Prostate gland (tissue), 2 donors: ENCODE data around the gene ROBO1. TPM values are rescaled to one million over a fixed set of nuclear protein-coding genes. Genes with fewer than 3 reads are reported as not detected.
A peak's percentile ranks its signal among the peaks of the same experiment; 100 is the strongest.

Experiments
- DNase-seq: peaks from one replicate; pipeline ENCODE4 v3.0.0-alpha.2; 2019; ENCODE audit warnings: low spot score
- H3K27ac ChIP-seq, 2 donors: fragments of 200-600 bp; sonication (generic); 2 replicates each; pipeline ENCODE4 v1.5.1; 2017 to 2019
- H3K27me3 ChIP-seq: fragments of 200-600 bp; sonication (generic); replicated peaks from 2 replicates; pipeline ENCODE4 v1.5.1; 2019; ENCODE audit not compliant: insufficient read depth
- H3K36me3 ChIP-seq, 2 donors: fragments of 200-600 bp; sonication (generic); 1 replicate in 1 of 2; 2 replicates in 1 of 2; pipeline versions ENCODE4 v1.5.1 to v1.8.1; 2017 to 2019
- H3K4me1 ChIP-seq: fragments of 200-600 bp; sonication (generic); replicated peaks from 2 replicates; pipeline ENCODE4 v1.5.1; 2019
- H3K4me3 ChIP-seq, 2 donors: fragments of 200-600 bp; sonication (generic); 2 replicates each; pipeline ENCODE4 v1.5.1; 2017 to 2019
- H3K9me3 ChIP-seq: fragments of 200-600 bp; sonication (generic); 2 replicates; pipeline ENCODE4 v1.5.1; 2017
- CTCF ChIP-seq, 4 experiments: fragments of 200-600 bp in 2 of 4; fragments of 450-650 bp in 2 of 4; sonication (generic) in 2 of 4; IDR thresholded peaks; 1 replicate in 3 of 4; 2 replicates in 1 of 4; pipeline ENCODE4 v1.5.1; 2016 to 2019; ENCODE audit warnings: antibody characterized with exemption in 4 of 4, mild to moderate bottlenecking in 2 of 4, moderate library complexity in 2 of 4
- POLR2A ChIP-seq: fragments of 450-650 bp; IDR thresholded peaks from one replicate; pipeline ENCODE4 v1.6.1; 2016; ENCODE audit warnings: antibody characterized with exemption, mild to moderate bottlenecking
- POLR2AphosphoS5 ChIP-seq: sonication (generic); formaldehyde crosslinking; IDR thresholded peaks from one replicate; pipeline ENCODE4 v1.6.1; 2017; ENCODE audit warnings: antibody characterized with exemption
- WGBS: methylation state at CpG from one replicate; pipeline ENCODE4 v1.1.5; 2018; 5-methylcytosine and 5-hydroxymethylcytosine counted together
- intact Hi-C: fragments of 100-400 bp; cut with DNase I; formaldehyde crosslinking; loops from one replicate; pipeline ENCODE4 v1.14.2; 2022
- total RNA-seq, 2 donors: library from RNA; depleted of rRNA; stranded (reverse); fragments of >200 nt; gene quantifications; one replicate each; pipeline ENCODE4 v1.1.0, GENCODE V29; 2016

The ROBO1 gene
- total RNA-seq, 2 donors from 2014 or later = 37.6 to 50.8 TPM

GRCh38 chr3:79170021-79170420 lies 597.8 kb downstream of the ROBO1 start:
- no peak for TF ChIP-seq CTCF (IDR thresholded peaks at IDR 0.05)
- TF ChIP-seq POLR2A = no peak
- H3K4me1 ChIP-seq = no peaks in the 10 kb centered on the region
- 97% methylated on average over 1 of the region's 1 CpG for WGBS
- H3K4me3 ChIP-seq = no peak overlapping the region
- H3K9me3 ChIP-seq = no peaks in the 10 kb centered on the region
- intact Hi-C loops = no loop called here
- H3K27me3 ChIP-seq = no peaks in the 10 kb centered on the region
- DNase-seq = no peak
- H3K27ac ChIP-seq = no peak overlapping the region
- H3K36me3 ChIP-seq = no peaks in the 10 kb centered on the region

DNA sequence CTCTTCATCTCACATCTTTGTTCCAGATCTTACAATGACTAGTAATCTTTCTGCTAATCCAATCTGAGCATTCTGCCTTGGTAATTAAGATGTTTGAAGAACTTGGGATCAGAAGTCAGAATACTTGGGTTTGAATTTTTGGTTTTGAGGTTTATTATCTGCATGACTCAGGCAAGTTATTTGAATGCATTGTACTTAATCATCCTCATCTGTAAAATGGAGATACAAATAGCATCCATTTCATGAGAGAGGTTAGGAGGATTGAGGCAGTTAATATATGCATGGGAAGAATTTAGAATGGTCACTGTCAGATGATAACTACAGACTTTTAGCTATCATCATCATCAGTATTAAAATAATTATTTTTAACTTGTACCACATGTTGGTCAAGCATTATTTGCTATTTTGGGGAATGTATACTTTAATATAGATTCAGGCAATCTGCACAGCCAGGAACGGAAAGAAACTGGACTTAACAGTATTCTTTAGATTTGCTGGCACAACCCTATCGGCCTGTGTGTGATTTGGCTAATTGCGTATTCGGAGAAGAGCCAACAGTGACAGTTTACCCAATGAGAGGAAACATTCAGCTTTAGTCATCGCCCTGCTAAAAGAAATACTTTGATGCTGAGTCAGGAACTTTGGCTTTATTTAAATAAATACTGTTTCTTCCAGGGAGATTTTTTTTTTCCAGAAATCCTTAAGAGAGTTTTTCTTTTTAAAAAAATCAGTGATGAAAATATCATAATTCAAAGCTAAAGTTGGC lies 600.0 kb downstream of the ROBO1 start:
- intact Hi-C loops = no loop called here
- H3K9me3 ChIP-seq = no peaks in the 10 kb centered on the region
- no peaks in the 10 kb centered on the region for H3K27me3 ChIP-seq
- H3K4me1 ChIP-seq = no peaks in the 10 kb centered on the region
- H3K4me3 ChIP-seq = no peak overlapping the region
- TF ChIP-seq POLR2AphosphoS5 = no peak
- TF ChIP-seq POLR2A = no peak
- TF ChIP-seq CTCF (IDR thresholded peaks at IDR 0.05) = no peak
- H3K36me3 ChIP-seq = no peaks in the 10 kb centered on the region
- WGBS = 42% methylated on average over 5 of the region's 5 CpGs
- DNase-seq = peak; percentile 13
- no peak overlapping the region for H3K27ac ChIP-seq

GRCh38 chr3:79162653-79163052 lies 605.1 kb downstream of the ROBO1 start:
- Histone ChIP-seq H3K27me3 (no peaks in the 10 kb centered on the region), H3K9me3 (no peaks in the 10 kb centered on the region), H3K4me1 (no peaks in the 10 kb centered on the region), H3K27ac (no peak overlapping the region), H3K36me3 (no peaks in the 10 kb centered on the region), H3K4me3 (no peak overlapping the region)
- no peak for TF ChIP-seq CTCF (IDR thresholded peaks at IDR 0.05)
- TF ChIP-seq POLR2A = no peak
- TF ChIP-seq POLR2AphosphoS5 = no peak
- intact Hi-C loops = no loop called here
- WGBS = 79% methylated on average over 2 of the region's 2 CpGs
- DNase-seq = no peak

- no peaks in the 10 kb centered on the region for H3K4me1 ChIP-seq
- no peaks in the 10 kb centered on the region for H3K27me3 ChIP-seq
- no peak for TF ChIP-seq POLR2AphosphoS5
- no peak for TF ChIP-seq CTCF (IDR thresholded peaks at IDR 0.05)
- no peak for TF ChIP-seq POLR2A
- DNase-seq = no peak
- H3K36me3 ChIP-seq = no peaks in the 10 kb centered on the region
- no peak overlapping the region for H3K4me3 ChIP-seq
- intact Hi-C loops = no loop called here
- no peaks in the 10 kb centered on the region for H3K9me3 ChIP-seq
- WGBS = 33% methylated on average over 1 of the region's 1 CpG
- no peak overlapping the region for H3K27ac ChIP-seq
Observed at GRCh38 chr3:79161941-79162340, 605.9 kb downstream of the ROBO1 start.

- DNase-seq = no peak
- WGBS = 79% methylated on average over 1 of the region's 1 CpG
- no peaks in the 10 kb centered on the region for H3K9me3 ChIP-seq
- intact Hi-C loops = no loop called here
- TF ChIP-seq CTCF (IDR thresholded peaks at IDR 0.05) = no peak
- TF ChIP-seq POLR2A = no peak
- TF ChIP-seq POLR2AphosphoS5 = no peak
- H3K27ac ChIP-seq = no peak overlapping the region
- no peak overlapping the region for H3K4me3 ChIP-seq
- no peaks in the 10 kb centered on the region for H3K36me3 ChIP-seq
- H3K4me1 ChIP-seq = no peaks in the 10 kb centered on the region
- H3K27me3 ChIP-seq = no peaks in the 10 kb centered on the region
Observed at GRCh38 chr3:79160421-79160820, 607.4 kb downstream of the ROBO1 start.
